H1 (cell line): Measurements from ENCODE around the gene NECTIN3. TPM values are rescaled to one million over a fixed set of nuclear protein-coding genes. Genes with fewer than 3 reads are reported as not detected.

Source experiments
- CTCF ChIA-PET: fragments of 300-600 bp; sonication (Branson Sonifier 250); formaldehyde crosslinking; loops from one replicate; lab custom pipeline; 2021; ENCODE audit not compliant: partially characterized antibody; lab: Charles Lee
- POLR2A ChIA-PET: fragments of 300-600 bp; sonication (Branson Sonifier 250); formaldehyde crosslinking; loops from one replicate; lab custom pipeline; 2021; ENCODE audit warnings: inconsistent platforms; ENCODE audit not compliant: partially characterized antibody; lab: Charles Lee
- DNase-seq, 2 experiments: peaks; one replicate each; pipeline versions ENCODE4 v3.0.0 to v3.0.0-alpha.2; 2010 to 2022; ENCODE audit warnings: low spot score in 2 of 2, low read depth in 1 of 2, mixed read lengths in 1 of 2
- FAIRE-seq: peaks from 2 replicates; lab custom pipeline; 2011; peaks lifted over from hg19 to GRCh38; lab: Jason Lieb, UNC
- H2AFZ ChIP-seq: 2 replicates; pipeline ENCODE4 v1.8.1; 2012; ENCODE audit warnings: low read length, inconsistent platforms
- H2AK5ac ChIP-seq: 2 replicates; pipeline ENCODE4 v1.6.1; 2013; ENCODE audit warnings: low read depth, low read length
- H2BK120ac ChIP-seq: replicated peaks from 2 replicates; pipeline ENCODE3; 2013; ENCODE audit warnings: low read depth, low read length, inconsistent platforms
- H2BK12ac ChIP-seq: 2 replicates; pipeline ENCODE4 v1.6.1; 2013; ENCODE audit warnings: low read depth, low read length
- H2BK15ac ChIP-seq: 2 replicates; pipeline ENCODE4 v1.6.1; 2013; ENCODE audit warnings: low read length
- H2BK20ac ChIP-seq: 2 replicates; pipeline ENCODE4 v1.6.1; 2013; ENCODE audit warnings: low read length
- H2BK5ac ChIP-seq: 2 replicates; pipeline ENCODE4 v1.6.1; 2013; ENCODE audit warnings: low read depth, low read length
- H3K14ac ChIP-seq: 2 replicates; pipeline ENCODE4 v1.6.1; 2013; ENCODE audit warnings: inconsistent platforms; ENCODE audit not compliant: insufficient read length
- H3K18ac ChIP-seq: 2 replicates; pipeline ENCODE4 v1.6.1; 2013; ENCODE audit warnings: low read length; ENCODE audit errors: extremely low read depth
- H3K23ac ChIP-seq: 2 replicates; pipeline ENCODE4 v1.6.1; 2013; ENCODE audit warnings: inconsistent platforms; ENCODE audit not compliant: insufficient read length
- H3K23me2 ChIP-seq: 2 replicates; pipeline ENCODE4 v1.6.1; 2013; ENCODE audit warnings: low read depth, low read length
- H3K27ac ChIP-seq: 2 replicates; pipeline ENCODE4 v1.6.1; 2011; ENCODE audit warnings: low read depth, low read length, inconsistent platforms
- H3K27me3 ChIP-seq, 4 experiments: replicated peaks in 1 of 4; 1 replicate in 1 of 4; 2 replicates in 3 of 4; pipeline versions ENCODE4 v1.6.1 to v1.8.1; 2011 to 2013; ENCODE audit warnings: low read length in 3 of 4, mild to moderate bottlenecking in 3 of 4, inconsistent platforms in 2 of 4, mixed read lengths in 2 of 4, moderate library complexity in 1 of 4; ENCODE audit not compliant: control insufficient read depth in 3 of 4, insufficient read depth in 3 of 4; ENCODE audit errors: extremely low read depth in 1 of 4
- H3K36me3 ChIP-seq, 4 experiments: 2 replicates each; pipeline versions ENCODE4 v1.6.1 to v1.8.1; 2011 to 2013; ENCODE audit warnings: mild to moderate bottlenecking in 4 of 4, low read length in 3 of 4, moderate library complexity in 2 of 4, control low read depth in 1 of 4, inconsistent platforms in 1 of 4; ENCODE audit not compliant: insufficient read depth in 4 of 4, control insufficient read depth in 2 of 4
- H3K4ac ChIP-seq: replicated peaks from 2 replicates; pipeline ENCODE3; 2013; ENCODE audit warnings: low read length, low read depth, mixed read lengths, inconsistent platforms; ENCODE audit not compliant: insufficient read length
- H3K4me1 ChIP-seq, 4 experiments: replicated peaks in 1 of 4; 1 replicate in 1 of 4; 2 replicates in 3 of 4; pipeline versions ENCODE4 v1.6.1 to v1.8.1; 2011 to 2013; ENCODE audit warnings: low read length in 3 of 4, inconsistent platforms in 2 of 4, mixed read lengths in 1 of 4; ENCODE audit not compliant: insufficient read depth in 4 of 4, control insufficient read depth in 3 of 4
- H3K4me2 ChIP-seq, 2 experiments: 2 replicates each; pipeline versions ENCODE4 v1.6.1 to v1.8.1; 2011 to 2013; ENCODE audit warnings: low read depth in 2 of 2, low read length in 2 of 2, control low read depth in 1 of 2, inconsistent platforms in 1 of 2, mild to moderate bottlenecking in 1 of 2; ENCODE audit not compliant: insufficient read depth in 1 of 2
- H3K4me3 ChIP-seq, 4 experiments: fragments of 200-600, 300-600 bp in 1 of 4; sonication (generic), shearing (Covaris generic), sonication (Bioruptor Twin) in 1 of 4; 2 replicates each; pipeline versions ENCODE4 v1.5.1 to v1.8.1; 2011 to 2016; ENCODE audit warnings: low read length in 4 of 4, low read depth in 3 of 4, control low read depth in 2 of 4, inconsistent platforms in 2 of 4, mild to moderate bottlenecking in 2 of 4, mixed read lengths in 1 of 4, moderate library complexity in 1 of 4; ENCODE audit not compliant: insufficient read depth in 2 of 4; ENCODE audit errors: extremely low read depth in 1 of 4
- H3K56ac ChIP-seq: replicated peaks from 2 replicates; pipeline ENCODE3; 2013; ENCODE audit warnings: low read depth, mild to moderate bottlenecking, mixed read lengths, low read length, inconsistent platforms; ENCODE audit not compliant: insufficient read length
- H3K79me1 ChIP-seq: 2 replicates; pipeline ENCODE4 v1.6.1; 2013; ENCODE audit warnings: low read depth, low read length, control low read depth
- H3K79me2 ChIP-seq, 2 experiments: 2 replicates each; pipeline versions ENCODE4 v1.6.1 to v1.8.1; 2012 to 2013; ENCODE audit warnings: low read length in 2 of 2, mild to moderate bottlenecking in 2 of 2, inconsistent platforms in 1 of 2; ENCODE audit not compliant: insufficient read depth in 2 of 2, control insufficient read depth in 1 of 2
- H3K9ac ChIP-seq, 4 experiments: replicated peaks in 1 of 4; 1 replicate in 1 of 4; 2 replicates in 3 of 4; pipeline versions ENCODE4 v1.6.1 to v1.8.1; 2011 to 2013; ENCODE audit warnings: low read depth in 3 of 4, low read length in 3 of 4, control low read depth in 2 of 4, mild to moderate bottlenecking in 2 of 4, moderate library complexity in 2 of 4, inconsistent platforms in 1 of 4; ENCODE audit errors: extremely low read depth in 1 of 4
- H3K9me3 ChIP-seq, 2 experiments: 2 replicates each; pipeline versions ENCODE4 v1.6.1 to v1.8.1; 2012 to 2013; ENCODE audit warnings: mild to moderate bottlenecking in 2 of 2, moderate library complexity in 2 of 2, control low read depth in 1 of 2, inconsistent platforms in 1 of 2, low read depth in 1 of 2, low read length in 1 of 2, mixed read lengths in 1 of 2; ENCODE audit not compliant: insufficient read depth in 2 of 2
- H4K20me1 ChIP-seq, 2 experiments: replicated peaks in 1 of 2; 2 replicates each; pipeline versions ENCODE3 to v1.8.1; 2011 to 2013; ENCODE audit warnings: inconsistent platforms in 2 of 2, low read length in 2 of 2, mild to moderate bottlenecking in 1 of 2; ENCODE audit not compliant: insufficient read depth in 2 of 2, control insufficient read depth in 1 of 2
- H4K5ac ChIP-seq: 2 replicates; pipeline ENCODE4 v1.6.1; 2013; ENCODE audit warnings: low read length, low read depth, mixed read lengths, inconsistent platforms; ENCODE audit not compliant: insufficient read length
- H4K8ac ChIP-seq: 2 replicates; pipeline ENCODE4 v1.8.0; 2013; ENCODE audit warnings: mild to moderate bottlenecking, moderate library complexity, low read length, inconsistent platforms; ENCODE audit not compliant: insufficient read depth; ENCODE audit errors: extremely low read depth
- H4K91ac ChIP-seq: replicated peaks from 2 replicates; pipeline ENCODE3; 2013; ENCODE audit warnings: low read length, mixed read lengths, inconsistent platforms; ENCODE audit not compliant: insufficient read length
- PHF8 ChIP-seq: fragments of 200-600 bp; sonication (generic); conservative IDR thresholded peaks from 2 replicates; pipeline ENCODE4 v1.7.1; 2012; ENCODE audit warnings: low read depth, mild to moderate bottlenecking, inconsistent platforms, low read length, moderate library complexity
- SIX5 ChIP-seq: IDR thresholded peaks from 2 replicates; pipeline ENCODE4 v1.6.1; 2011; ENCODE audit warnings: mild to moderate bottlenecking, low read depth, low read length
- SP4 ChIP-seq: IDR thresholded peaks from 2 replicates; pipeline ENCODE4 v1.6.1; 2012; ENCODE audit warnings: low read length, inconsistent platforms
- TAF1 ChIP-seq: IDR thresholded peaks from 2 replicates; pipeline ENCODE4 v1.6.1; 2011; ENCODE audit warnings: mild to moderate bottlenecking, low read depth, low read length
- WGBS, 2 experiments: shearing (Covaris generic) in 1 of 2; methylation state at CpG; one replicate each; pipeline versions ENCODE4 v1.1.6 to v1.1.7; 2013 to 2015; ENCODE audit warnings: low lambda C conversion rate in 2 of 2, mixed read lengths in 2 of 2, inconsistent platforms in 1 of 2, low coverage in 1 of 2, missing lambda C conversion rate in 1 of 2; ENCODE audit not compliant: insufficient replicate concordance in 2 of 2, insufficient coverage in 1 of 2, insufficient read length in 1 of 2; ENCODE audit errors: extremely low coverage in 1 of 2, missing lambda C conversion rate in 1 of 2; 5-methylcytosine and 5-hydroxymethylcytosine counted together
- polyA plus RNA-seq, 7 experiments: library from polyadenylated mRNA; depleted of rRNA in 3 of 7; stranded (reverse) in 5 of 7; unstranded in 2 of 7; fragments of >200 nt in 5 of 7; fragments of 200-250 nt in 2 of 7; gene quantifications; 1 replicate in 5 of 7; 2 replicates in 1 of 7; 4 replicates in 1 of 7; pipeline versions ENCODE4 v1.2.1 to v1.2.3, GENCODE V29; 2011 to 2013; ENCODE audit warnings: missing spikeins in 2 of 7, mixed read lengths in 2 of 7
- total RNA-seq: library from RNA; stranded (reverse); fragmentation: NEBNext Ultra II Directional; extraction: Animal tissue kit (Norgen Biotek cat#: 25700); gene quantifications from 2 replicates; pipeline ENCODE4 v1.2.1, GENCODE V29; 2021

NECTIN3 gene
- total and polyA plus RNA-seq, 2 of the 8 experiments (the other 6 are each of a cell fraction or from before 2014, with no cell fraction given) = 13.6 to 50.6 TPM

GRCh38 chr3:111103807-111104206 is 32.2 kb downstream of the NECTIN3 start:
- TF ChIP-seq SIX5 (no peak), SP4 (no peak), PHF8 (no peak), TAF1 (no peak)
- ChIA-PET CTCF (no interaction called here), POLR2A (no interaction called here)
- Histone ChIP-seq H3K27me3 (no peaks in the 10 kb centered on the region), H3K36me3 (peaks cover 0 to 3% (median 0%) of the 10 kb centered on the region in 4 experiments; a peak in 1 of 8 replicates), H4K20me1 (peaks cover 0 to 2% of the 10 kb centered on the region in 2 experiments), H3K79me1 (no peaks in the 10 kb centered on the region; the same call in 1 of the 2 replicates), H3K79me2 (peaks cover 25 to 100% of the 10 kb centered on the region in 2 experiments), H3K23ac (no peak overlapping the region), H3K9ac (no peak overlapping the region), H3K23me2 (no peaks in the 10 kb centered on the region; the same call in 1 of the 2 replicates), H3K4me1 (peaks cover 0 to 10% (median 5%) of the 10 kb centered on the region in 4 experiments; a peak in 6 of 7 replicates), H2BK20ac (no peak overlapping the region), H3K9me3 (peaks cover 0 to 6% of the 10 kb centered on the region in 2 experiments; a peak in 2 of 4 replicates), H3K56ac (no peak overlapping the region), H3K4me2 (no peak overlapping the region), H3K27ac (no peak overlapping the region), H2BK15ac (no peak overlapping the region), H3K14ac (no peak overlapping the region), H2BK120ac (no peak overlapping the region), H4K5ac (no peak overlapping the region), H2AK5ac (no peak overlapping the region), H3K18ac (no peak overlapping the region), H3K4me3 (no peak overlapping the region), H2AFZ (no peak overlapping the region), H4K91ac (no peak overlapping the region), H3K4ac (no peak overlapping the region), H4K8ac (no peak overlapping the region), H2BK12ac (no peak overlapping the region), H2BK5ac (no peak overlapping the region)
- 89% methylated on average over 1 of the region's 1 CpG; no CpG with 5 or more reads in 1 of the 2 experiments for WGBS, 2 experiments
- DNase-seq (no peak), FAIRE-seq (no peak)
